ENCODE results near the gene TRAF3IP1.
"Not testable (repeated sequence)": the region's sequence is repeated elsewhere in the genome, so short reads cannot be mapped to it uniquely, and the experiment has no call there.

Gene TRAF3IP1

GRCh38 chr2:238304116-238304515 is 16.2 kb upstream of the TRAF3IP1 start:
- no peak for TF ChIP-seq CTCF (IDR thresholded peaks at IDR 0.05; ENCODE audit: unreplicated experiment in 3 of 3)
- H3K36me3 Mint-ChIP-seq (ENCODE audit: low read depth): no peaks in the 10 kb centered on the region
- no peak overlapping the region for H3K4me3 Mint-ChIP-seq

GRCh38 chr2:238305092-238305862 is 15.0 kb upstream of the TRAF3IP1 start:
- no peak for TF ChIP-seq CTCF (IDR thresholded peaks at IDR 0.05; ENCODE audit: unreplicated experiment in 3 of 3)
- Mint-ChIP-seq H3K27ac (no peak overlapping the region), H3K4me3 (no peak overlapping the region), H3K4me1 (peaks cover 3% of the 10 kb centered on the region), H3K27me3 (ENCODE audit: low read depth) (peaks cover 14% of the 10 kb centered on the region), H3K36me3 (ENCODE audit: low read depth) (no peaks in the 10 kb centered on the region), H3K9me3 (no peaks in the 10 kb centered on the region)

More at GRCh38 chr2:238304116-238304515, 16.2 kb upstream of the TRAF3IP1 start:
- H3K4me1 Mint-ChIP-seq: peaks cover 9% of the 10 kb centered on the region
- H3K27ac Mint-ChIP-seq: no peak overlapping the region
- peaks cover 11% of the 10 kb centered on the region for H3K27me3 Mint-ChIP-seq (ENCODE audit: low read depth)
- H3K9me3 Mint-ChIP-seq: no peaks in the 10 kb centered on the region

GRCh38 chr2:238305965-238306671 is 14.2 kb upstream of the TRAF3IP1 start:
- H3K4me1 Mint-ChIP-seq: no peaks in the 10 kb centered on the region
- no peaks in the 10 kb centered on the region for H3K9me3 Mint-ChIP-seq
- no peak overlapping the region for H3K4me3 Mint-ChIP-seq

GRCh38 chr2:238306672-238306998 is 13.7 kb upstream of the TRAF3IP1 start:
- no peaks in the 10 kb centered on the region for H3K36me3 Mint-ChIP-seq (ENCODE audit: low read depth)
- TF ChIP-seq CTCF (IDR thresholded peaks at IDR 0.05; ENCODE audit: unreplicated experiment in 3 of 3): no peak
- H3K4me3 Mint-ChIP-seq: no peak overlapping the region
- H3K27ac Mint-ChIP-seq: no peak overlapping the region
- peaks cover 14% of the 10 kb centered on the region for H3K27me3 Mint-ChIP-seq (ENCODE audit: low read depth)
- H3K9me3 Mint-ChIP-seq: no peaks in the 10 kb centered on the region
- no peaks in the 10 kb centered on the region for H3K4me1 Mint-ChIP-seq

More at GRCh38 chr2:238305965-238306671, 14.2 kb upstream of the TRAF3IP1 start:
- Mint-ChIP-seq H3K27ac (no peak overlapping the region), H3K36me3 (ENCODE audit: low read depth) (no peaks in the 10 kb centered on the region), H3K27me3 (ENCODE audit: low read depth) (peaks cover 14% of the 10 kb centered on the region)
- TF ChIP-seq CTCF (IDR thresholded peaks at IDR 0.05; ENCODE audit: unreplicated experiment in 3 of 3): no peak

GRCh38 chr2:238308177-238308576 is 12.1 kb upstream of the TRAF3IP1 start:
- no peak overlapping the region for H3K4me3 Mint-ChIP-seq
- H3K36me3 Mint-ChIP-seq (ENCODE audit: low read depth): no peaks in the 10 kb centered on the region
- H3K27me3 Mint-ChIP-seq (ENCODE audit: low read depth): peaks cover 14% of the 10 kb centered on the region
- H3K9me3 Mint-ChIP-seq: no peaks in the 10 kb centered on the region
- no peak for TF ChIP-seq CTCF (IDR thresholded peaks at IDR 0.05; ENCODE audit: unreplicated experiment in 3 of 3)
- no peaks in the 10 kb centered on the region for H3K4me1 Mint-ChIP-seq
- H3K27ac Mint-ChIP-seq: no peak overlapping the region

- H3K9me3 Mint-ChIP-seq; H3K27me3 Mint-ChIP-seq (ENCODE audit: low read depth); H3K4me3 Mint-ChIP-seq; H3K4me1 Mint-ChIP-seq; H3K27ac Mint-ChIP-seq; H3K36me3 Mint-ChIP-seq (ENCODE audit: low read depth): not testable (repeated sequence)
Observed at GRCh38 chr2:238310721-238311120, 9.6 kb upstream of the TRAF3IP1 start.
